Ovary (tissue), 10 donors: ENCODE results near the gene ABHD12. TPM values are rescaled to one million over a fixed set of nuclear protein-coding genes. Genes with fewer than 3 reads are reported as not detected.
A peak's percentile ranks its signal among the peaks of the same experiment; 100 is the strongest.

Source experiments
- DNase-seq, 5 donors: peaks; one replicate each; pipeline ENCODE4 v3.0.0-alpha.2; 2019 to 2020
- H3K27ac ChIP-seq, 2 donors: fragments of 200-600 bp; one replicate each; pipeline versions ENCODE4 v1.5.1 to v1.8.0; 2019 to 2022
- H3K27me3 ChIP-seq: fragments of 200-600 bp; one replicate; pipeline ENCODE4 v1.8.0; 2022
- H3K36me3 ChIP-seq: fragments of 200-600 bp; sonication (generic); one replicate; pipeline ENCODE4 v1.5.1; 2019
- H3K4me1 ChIP-seq: one replicate; pipeline ENCODE4 v1.8.1; 2013; ENCODE audit warnings: mild to moderate bottlenecking, moderate library complexity; ENCODE audit not compliant: insufficient read depth
- H3K4me3 ChIP-seq: fragments of 200-600 bp; sonication (generic); one replicate; pipeline ENCODE4 v1.5.1; 2017
- H3K9me3 ChIP-seq, 2 donors: fragments of 200-600 bp in 1 of 2; sonication (generic) in 1 of 2; one replicate each; pipeline versions ENCODE4 v1.5.1 to v1.8.1; 2013 to 2019; ENCODE audit warnings: mild to moderate bottlenecking in 1 of 2, moderate library complexity in 1 of 2
- EP300 ChIP-seq: sonication (generic); formaldehyde crosslinking; IDR thresholded peaks from one replicate; pipeline ENCODE4 v1.6.1; 2017; ENCODE audit warnings: antibody characterized with exemption
- POLR2A ChIP-seq: fragments of 450-650 bp; IDR thresholded peaks from one replicate; pipeline ENCODE4 v1.6.1; 2017; ENCODE audit warnings: antibody characterized with exemption, mild to moderate bottlenecking, moderate library complexity
- WGBS, 3 donors: extraction: QIAGEN DNeasy Blood & Tissue Kit in 1 of 3; methylation state at CpG; one replicate each; pipeline versions ENCODE4 v1.1.5 to v1.1.7; 2013 to 2017; 5-methylcytosine and 5-hydroxymethylcytosine counted together
- intact Hi-C, 4 donors: fragments of 100-400 bp; cut with DNase I; formaldehyde crosslinking; loops; one replicate each; pipeline versions ENCODE4 v1.11.0 to v1.15.1; 2022 to 2023
- long read RNA-seq, 3 donors: library from polyadenylated mRNA in 2 of 3; unstranded in 2 of 3; transcript quantifications; one replicate each; pipeline ENCODE4 v2.0.0 and lab custom pipeline, GENCODE V29; 2021 to 2026
- polyA plus RNA-seq, 2 donors: library from polyadenylated mRNA; stranded (reverse); fragments of 200-250 nt in 1 of 2; fragments of 350-450 nt in 1 of 2; fragmentation: Illumina TruSeq in 1 of 2; extraction: RNeasy Lipid Tissue Mini Kit (QIAGEN cat#74804) in 1 of 2; gene quantifications; one replicate each; pipeline ENCODE4 v1.2.3, GENCODE V29; 2013 to 2014
- total RNA-seq, 7 donors: library from RNA; depleted of rRNA in 2 of 7; stranded (reverse); fragments of >200 nt in 2 of 7; fragmentation: NEBNext Ultra II Directional in 3 of 7; extraction: Animal tissue kit (Norgen Biotek cat#: 25700) in 3 of 7; gene quantifications; one replicate each; pipeline versions ENCODE4 v1.1.0 to v1.2.4, GENCODE V29; 2016 to 2023
- TF ChIP-seq, protein P1 (sequence below), 3 donors: fragments of 450-650 bp in 2 of 3; fragments of 200-600 bp in 1 of 3; IDR thresholded peaks; one replicate each; pipeline versions ENCODE4 v1.5.1 to v1.8.0; 2016 to 2022; ENCODE audit warnings: antibody characterized with exemption in 3 of 3, mild to moderate bottlenecking in 1 of 3
- donor health status: DM: no; HTN: no; CAD: no; lungs with moderate emphysema.
- donor health status: DM: no; HTN: no; CAD: no.
- donor health status: Bipolar disorder and iron deficiency.
- donor health status: DM: yes; HTN: yes; CAD: no.
- donor health status: DM: no; HTN: no; CAD: no.
- donor health status: DM: yes; HTN: yes; CAD: no.

The ABHD12 gene
- total RNA-seq (10 to 100 TPM; 15.0 to 46.9 (median 37.6) TPM), polyA plus RNA-seq (10 to 100 TPM; 29.8 to 87.6 TPM)
- long read RNA-seq, donor 1, partial matches to known transcripts, result 5 of 18 reads
- long read RNA-seq, donor 1, other reads (novel, unspliced or antisense), result 8 of 18 reads
- long read RNA-seq, donor 2, transcript ABHD12-202 (13 exons, 1,725 nt), result minor isoform, 6 of 50 reads
- long read RNA-seq, donor 2, transcript ABHD12-201 (13 exons, 2,117 nt), result major isoform, 21 of 50 reads
- long read RNA-seq, donor 2, partial matches to known transcripts, result 23 of 50 reads
- long read RNA-seq, donor 2, other reads (novel, unspliced or antisense), result 0 of 50 reads
- long read RNA-seq, donor 3, transcript ABHD12-201 (13 exons, 2,117 nt), result major isoform, 132 of 221 reads
- long read RNA-seq, donor 3, transcript ABHD12-202 (13 exons, 1,725 nt), result minor isoform, 24 of 221 reads
- long read RNA-seq, donor 3, partial matches to known transcripts, result 8 of 221 reads
- long read RNA-seq, donor 3, other reads (novel, unspliced or antisense), result 57 of 221 reads

- intact Hi-C loops, result loop anchor here (2.0 to 10.0 kb wide), 7 partner anchors 79 to 398 kb away; partner anchors contain the start of genes ENTPD6 (in 3 of the 4), ACSS1 (in 1 of the 4) and APMAP (in 1 of the 4)
- no peaks in the 10 kb centered on the region for H3K27me3 ChIP-seq
- peak within 1 kb of the TSS; percentile 59 to 90 for H3K27ac ChIP-seq
- peak; percentile 93 to 96 (median 94) for DNase-seq
- peaks cover 3% of the 10 kb centered on the region for H3K4me1 ChIP-seq
- no peaks in the 10 kb centered on the region for H3K36me3 ChIP-seq
- H3K9me3 ChIP-seq, result no peaks in the 10 kb centered on the region
- WGBS, 3 donors, result 0 to 1% (median 0%) methylated on average over 49 to 91 of the region's 91 CpGs
- H3K4me3 ChIP-seq, result peak within 1 kb of the TSS; percentile 81
- TF ChIP-seq POLR2A (peak; percentile 25), EP300 (no peak)
- TF ChIP-seq, protein P1, sequence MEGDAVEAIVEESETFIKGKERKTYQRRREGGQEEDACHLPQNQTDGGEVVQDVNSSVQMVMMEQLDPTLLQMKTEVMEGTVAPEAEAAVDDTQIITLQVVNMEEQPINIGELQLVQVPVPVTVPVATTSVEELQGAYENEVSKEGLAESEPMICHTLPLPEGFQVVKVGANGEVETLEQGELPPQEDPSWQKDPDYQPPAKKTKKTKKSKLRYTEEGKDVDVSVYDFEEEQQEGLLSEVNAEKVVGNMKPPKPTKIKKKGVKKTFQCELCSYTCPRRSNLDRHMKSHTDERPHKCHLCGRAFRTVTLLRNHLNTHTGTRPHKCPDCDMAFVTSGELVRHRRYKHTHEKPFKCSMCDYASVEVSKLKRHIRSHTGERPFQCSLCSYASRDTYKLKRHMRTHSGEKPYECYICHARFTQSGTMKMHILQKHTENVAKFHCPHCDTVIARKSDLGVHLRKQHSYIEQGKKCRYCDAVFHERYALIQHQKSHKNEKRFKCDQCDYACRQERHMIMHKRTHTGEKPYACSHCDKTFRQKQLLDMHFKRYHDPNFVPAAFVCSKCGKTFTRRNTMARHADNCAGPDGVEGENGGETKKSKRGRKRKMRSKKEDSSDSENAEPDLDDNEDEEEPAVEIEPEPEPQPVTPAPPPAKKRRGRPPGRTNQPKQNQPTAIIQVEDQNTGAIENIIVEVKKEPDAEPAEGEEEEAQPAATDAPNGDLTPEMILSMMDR (IDR thresholded peaks at IDR 0.05), result peak in 1 of 3 donors; percentile 11
Measured at GRCh38 chr20:25390538-25391528, at the start of gene ABHD12. TSS of gene ABHD12 (minus strand) at chr20:25390835. CDS start at chr20:25390703, 132 bp downstream.

DNA sequence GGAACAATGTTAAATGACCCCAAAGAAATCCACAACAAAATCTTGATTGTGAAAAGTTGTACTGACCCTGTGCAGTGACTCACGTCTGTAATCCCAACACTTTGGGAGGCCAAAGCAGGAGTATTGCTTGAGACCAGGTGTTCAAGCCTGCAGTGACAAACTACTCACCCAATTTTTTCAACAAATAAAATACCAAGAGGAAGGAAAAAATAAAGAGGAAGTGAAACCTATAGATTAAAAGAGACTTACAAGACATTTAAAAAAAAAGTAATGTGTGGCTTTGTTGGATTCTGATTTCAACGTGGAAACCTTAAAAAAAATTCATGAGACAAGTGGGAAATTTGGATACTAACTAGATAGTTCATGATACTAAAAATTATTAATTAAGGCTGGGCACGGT is 48.7 kb upstream of the ABHD12 start:
- intact Hi-C loops, result no loop called here
- Histone ChIP-seq H3K27me3 (no peaks in the 10 kb centered on the region), H3K36me3 (no peaks in the 10 kb centered on the region), H3K4me1 (peaks cover 3% of the 10 kb centered on the region), H3K27ac (no peak overlapping the region), H3K9me3 (no peaks in the 10 kb centered on the region), H3K4me3 (no peak overlapping the region)
- 87 to 89% (median 88%) methylated on average over 3 of the region's 3 CpGs for WGBS, 3 donors
- no peak for DNase-seq
- TF ChIP-seq POLR2A (no peak), EP300 (no peak)

- no peak for DNase-seq
- Histone ChIP-seq H3K36me3 (no peaks in the 10 kb centered on the region), H3K27me3 (no peaks in the 10 kb centered on the region), H3K4me3 (no peak overlapping the region), H3K9me3 (no peaks in the 10 kb centered on the region), H3K27ac (no peak overlapping the region), H3K4me1 (peaks cover 3% of the 10 kb centered on the region)
- TF ChIP-seq POLR2A (no peak), EP300 (no peak)
- intact Hi-C loops, result no loop called here
- WGBS, 3 donors, result 39 to 41% (median 40%) methylated on average over 4 of the region's 4 CpGs
Measured at GRCh38 chr20:25437153-25437581, 46.5 kb upstream of the ABHD12 start.

DNA sequence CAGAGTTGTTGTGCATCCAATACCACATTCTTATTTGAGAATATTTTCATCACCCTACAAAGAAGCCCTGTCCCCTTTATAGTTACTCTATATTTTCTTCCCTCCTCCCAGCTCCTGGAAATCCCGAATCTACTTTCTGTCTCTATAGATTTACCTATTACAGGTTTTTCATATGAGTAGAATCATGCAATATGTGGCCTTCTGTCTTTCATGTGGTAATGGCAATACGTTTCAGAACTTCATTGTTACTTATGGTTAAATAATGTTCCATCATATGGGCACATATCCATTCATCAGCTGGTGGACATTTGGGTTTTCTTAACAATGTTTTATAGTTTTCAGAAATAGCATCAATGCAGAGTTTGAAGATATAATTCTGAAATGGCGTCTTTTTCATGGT is 33.9 kb upstream of the ABHD12 start:
- TF ChIP-seq POLR2A (no peak), EP300 (no peak)
- TF ChIP-seq, protein P1 (IDR thresholded peaks at IDR 0.05), result no peak
- no peak for DNase-seq
- intact Hi-C loops, result no loop called here
- Histone ChIP-seq H3K4me3 (no peak overlapping the region), H3K36me3 (no peaks in the 10 kb centered on the region), H3K4me1 (no peaks in the 10 kb centered on the region), H3K27ac (no peak overlapping the region), H3K9me3 (no peaks in the 10 kb centered on the region), H3K27me3 (no peaks in the 10 kb centered on the region)
- 94 to 98% (median 96%) methylated on average over 3 of the region's 3 CpGs for WGBS, 3 donors

GRCh38 chr20:25422032-25422431 is 31.4 kb upstream of the ABHD12 start:
- TF ChIP-seq POLR2A, result no peak
- no peak for TF ChIP-seq EP300
- TF ChIP-seq, protein P1 (IDR thresholded peaks at IDR 0.05), result no peak
- Histone ChIP-seq H3K4me1 (no peaks in the 10 kb centered on the region), H3K9me3 (no peaks in the 10 kb centered on the region), H3K4me3 (no peak overlapping the region), H3K27me3 (no peaks in the 10 kb centered on the region), H3K36me3 (no peaks in the 10 kb centered on the region), H3K27ac (no peak overlapping the region)
- intact Hi-C loops, result no loop called here
- no peak for DNase-seq
- WGBS, 3 donors, result 77 to 86% (median 84%) methylated on average over 4 of the region's 4 CpGs
